ENCODE measurements around the gene REXO4. TPM values are rescaled to one million over a fixed set of nuclear protein-coding genes. Genes with fewer than 3 reads are reported as not detected.
A peak's percentile ranks its signal among the peaks of the same experiment; 100 is the strongest.

Gene REXO4
- total and polyA plus RNA-seq, 2 of the 8 experiments (the other 6 are each of a cell fraction or from before 2014, with no cell fraction given), result 19.1 to 38.3 TPM

GRCh38 chr9:133375116-133375723 is 42.6 kb downstream of the REXO4 start (continued):
- TF ChIP-seq NANOG (IDR thresholded peaks at IDR 0.05; ENCODE audit: insufficient read depth, low read depth, low read length, poor library complexity, severe bottlenecking) (no peak), POU5F1 (IDR thresholded peaks at IDR 0.05; ENCODE audit: low read depth, low read length) (no peak), YY1 (IDR thresholded peaks at IDR 0.05; ENCODE audit: low read depth, low read length) (no peak), ASH2L (IDR thresholded peaks at IDR 0.05; ENCODE audit: low read length) (peak; percentile 71), EGR1 (IDR thresholded peaks at IDR 0.05; ENCODE audit: borderline replicate concordance, low read depth, low read length) (no peak), RNF2 (IDR thresholded peaks at IDR 0.05; ENCODE audit: borderline replicate concordance, low read depth, low read length, missing control alignments, poor library complexity, severe bottlenecking) (no peak), KDM4A (IDR thresholded peaks at IDR 0.05; ENCODE audit: low read depth, low read length, severe bottlenecking) (peak; percentile 74), POLR2AphosphoS5 (IDR thresholded peaks at IDR 0.05; ENCODE audit: low read depth, low read length) (no peak), GTF2F1 (IDR thresholded peaks at IDR 0.05; ENCODE audit: borderline replicate concordance, low read depth, low read length) (no peak), CBX5 (IDR thresholded peaks at IDR 0.05; ENCODE audit: low read depth, low read length) (no peak), EZH2 (IDR thresholded peaks at IDR 0.05; ENCODE audit: low read depth, low read length, severe bottlenecking) (no peak), SRF (IDR thresholded peaks at IDR 0.05; ENCODE audit: low read depth, low read length) (no peak), SAP30 (IDR thresholded peaks at IDR 0.05; ENCODE audit: insufficient read depth, insufficient replicate concordance, low read length) (no peak), CREB1 (IDR thresholded peaks at IDR 0.05) (no peak), CTCF (IDR thresholded peaks at IDR 0.05; ENCODE audit: control extremely low read depth in 1 of 3, insufficient read depth in 1 of 3, low read depth in 1 of 3, low read length in 3 of 3) (peak in 2 of 3 experiments; percentile 20 to 33; a peak in 1 of 4 replicates), EP300 (IDR thresholded peaks at IDR 0.05; ENCODE audit: borderline replicate concordance in 1 of 2, low read depth in 2 of 2, low read length in 2 of 2) (no peak), ZNF274 (IDR thresholded peaks at IDR 0.05; ENCODE audit: borderline replicate concordance, extremely low read depth, low read length) (no peak), BRCA1 (IDR thresholded peaks at IDR 0.05; ENCODE audit: low read depth, low read length) (no peak), SIX5 (IDR thresholded peaks at IDR 0.05; ENCODE audit: low read depth, low read length) (no peak), CHD1 (IDR thresholded peaks at IDR 0.05; ENCODE audit: low read depth, low read length) (no peak), E2F6 (IDR thresholded peaks at IDR 0.05) (no peak), JUN (IDR thresholded peaks at IDR 0.05; ENCODE audit: low read depth, low read length) (no peak)

Measured in H1 (cell line).